Caco-2 (cell line): Measurements from ENCODE around the gene ABHD6. TPM values are rescaled to one million over a fixed set of nuclear protein-coding genes. Genes with fewer than 3 reads are reported as not detected.

Source experiments
- BruUV-seq: library from RNA; stranded (reverse); fragments of 400-500 nt; replicated peaks from 2 replicates; lab custom pipeline; 2021; lab: Mats Ljungman, UMichigan
- CTCF ChIA-PET: fragments of 300-600 bp; sonication (Branson Sonifier 250); formaldehyde crosslinking; loops from one replicate; lab custom pipeline; 2022; ENCODE audit warnings: antibody characterized with exemption; lab: Charles Lee
- POLR2A ChIA-PET: fragments of 300-600 bp; sonication (Branson Sonifier 250); formaldehyde crosslinking; loops from one replicate; lab custom pipeline; 2022; ENCODE audit warnings: antibody characterized with exemption; lab: Charles Lee
- DNase-seq, 2 experiments: peaks; one replicate each; pipeline versions ENCODE4 v3.0.0 to v3.0.0-alpha.2; 2020 to 2022
- H3K27me3 ChIP-seq: replicated peaks from 2 replicates; pipeline ENCODE4 v1.6.0; 2011; ENCODE audit warnings: low read length; ENCODE audit not compliant: control insufficient read depth, insufficient read depth
- H3K36me3 ChIP-seq: 2 replicates; pipeline ENCODE4 v1.5.1; 2011; ENCODE audit warnings: low read length; ENCODE audit not compliant: control insufficient read depth, insufficient read depth
- H3K4me1 ChIP-seq: fragments of 250-450 bp; sonication (Bioruptor Pico); 2 replicates; pipeline ENCODE4 v1.5.1; 2020; ENCODE audit warnings: mild to moderate bottlenecking
- H3K4me3 ChIP-seq: 2 replicates; pipeline ENCODE4 v1.5.1; 2011; ENCODE audit warnings: low read depth, mild to moderate bottlenecking, control low read depth, low read length
- H3K9me3 ChIP-seq: fragments of 250-450 bp; sonication (Bioruptor Pico); 2 replicates; pipeline ENCODE4 v1.5.1; 2020; ENCODE audit warnings: mild to moderate bottlenecking, moderate library complexity
- H3K27ac Mint-ChIP-seq: one replicate; pipeline ENCODE4 v1.8.0; 2022; ENCODE audit warnings: mixed read lengths; ENCODE audit not compliant: unreplicated experiment
- H3K27me3 Mint-ChIP-seq: one replicate; pipeline ENCODE4 v1.8.0; 2022; ENCODE audit warnings: mixed read lengths; ENCODE audit not compliant: insufficient read depth, unreplicated experiment
- H3K36me3 Mint-ChIP-seq: one replicate; pipeline ENCODE4 v1.8.0; 2022; ENCODE audit warnings: mild to moderate bottlenecking, mixed read lengths; ENCODE audit not compliant: insufficient read depth, unreplicated experiment
- H3K4me1 Mint-ChIP-seq: one replicate; pipeline ENCODE4 v1.8.0; 2022; ENCODE audit warnings: low read depth, mixed read lengths; ENCODE audit not compliant: unreplicated experiment
- H3K4me3 Mint-ChIP-seq: one replicate; pipeline ENCODE4 v1.8.0; 2022; ENCODE audit warnings: mild to moderate bottlenecking, moderate library complexity, mixed read lengths; ENCODE audit not compliant: unreplicated experiment
- H3K9me3 Mint-ChIP-seq: one replicate; pipeline ENCODE4 v1.8.0; 2022; ENCODE audit warnings: mixed read lengths; ENCODE audit not compliant: unreplicated experiment
- intact Hi-C: fragments of 100-400 bp; cut with micrococcal nuclease; formaldehyde crosslinking; loops from one replicate; pipeline ENCODE4 v1.10.0; 2022; ENCODE audit not compliant: unreplicated experiment
- total RNA-seq: library from RNA; stranded (reverse); gene quantifications from 2 replicates; pipeline ENCODE4 v1.2.3, GENCODE V29; 2022
- TF ChIP-seq, protein P1 (sequence below), 2 experiments: fragments of 200-600 bp in 1 of 2; IDR thresholded peaks; 1 replicate in 1 of 2; 2 replicates in 1 of 2; pipeline versions ENCODE4 v1.5.1 to v1.8.0; 2011 to 2022; ENCODE audit warnings: antibody characterized with exemption in 1 of 2, control low read depth in 1 of 2, inconsistent platforms in 1 of 2, low read depth in 1 of 2, low read length in 1 of 2, mild to moderate bottlenecking in 1 of 2, moderate library complexity in 1 of 2; ENCODE audit not compliant: insufficient read depth in 1 of 2, severe bottlenecking in 1 of 2, unreplicated experiment in 1 of 2

The ABHD6 gene
- total RNA-seq, 1 experiment from 2014 or later: 16.1 TPM

DNA sequence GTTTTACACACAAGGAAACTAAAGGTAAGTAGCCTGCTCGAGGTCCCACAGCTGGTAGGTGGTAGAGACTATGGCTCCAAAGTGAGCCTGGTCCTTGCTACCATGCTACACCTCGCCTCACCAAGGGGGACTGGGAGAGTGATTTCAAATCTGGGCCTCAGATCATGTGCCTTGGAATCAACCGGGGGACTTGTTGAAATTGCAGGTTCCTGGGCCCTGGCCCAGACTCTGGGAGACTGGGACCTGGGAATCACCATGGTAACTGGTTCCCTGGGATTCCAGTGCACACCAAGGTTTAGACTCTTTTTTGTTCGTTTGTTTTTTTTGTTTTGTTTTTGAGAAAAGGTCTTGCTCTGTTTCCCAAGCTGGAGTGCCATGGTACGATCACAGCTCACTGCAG lies 47.9 kb upstream of the ABHD6 start:
- Mint-ChIP-seq H3K4me1 (peaks cover 16% of the 10 kb centered on the region), H3K9me3 (no peaks in the 10 kb centered on the region), H3K36me3 (no peaks in the 10 kb centered on the region), H3K27ac (no peak overlapping the region), H3K4me3 (no peak overlapping the region), H3K27me3 (no peaks in the 10 kb centered on the region)
- Histone ChIP-seq H3K27me3 (no peaks in the 10 kb centered on the region), H3K4me3 (no peak overlapping the region), H3K4me1 (peaks cover 16% of the 10 kb centered on the region), H3K36me3 (no peaks in the 10 kb centered on the region), H3K9me3 (no peaks in the 10 kb centered on the region)
- BruUV-seq: no TSS peak
- no peak for DNase-seq
- TF ChIP-seq, protein P1, sequence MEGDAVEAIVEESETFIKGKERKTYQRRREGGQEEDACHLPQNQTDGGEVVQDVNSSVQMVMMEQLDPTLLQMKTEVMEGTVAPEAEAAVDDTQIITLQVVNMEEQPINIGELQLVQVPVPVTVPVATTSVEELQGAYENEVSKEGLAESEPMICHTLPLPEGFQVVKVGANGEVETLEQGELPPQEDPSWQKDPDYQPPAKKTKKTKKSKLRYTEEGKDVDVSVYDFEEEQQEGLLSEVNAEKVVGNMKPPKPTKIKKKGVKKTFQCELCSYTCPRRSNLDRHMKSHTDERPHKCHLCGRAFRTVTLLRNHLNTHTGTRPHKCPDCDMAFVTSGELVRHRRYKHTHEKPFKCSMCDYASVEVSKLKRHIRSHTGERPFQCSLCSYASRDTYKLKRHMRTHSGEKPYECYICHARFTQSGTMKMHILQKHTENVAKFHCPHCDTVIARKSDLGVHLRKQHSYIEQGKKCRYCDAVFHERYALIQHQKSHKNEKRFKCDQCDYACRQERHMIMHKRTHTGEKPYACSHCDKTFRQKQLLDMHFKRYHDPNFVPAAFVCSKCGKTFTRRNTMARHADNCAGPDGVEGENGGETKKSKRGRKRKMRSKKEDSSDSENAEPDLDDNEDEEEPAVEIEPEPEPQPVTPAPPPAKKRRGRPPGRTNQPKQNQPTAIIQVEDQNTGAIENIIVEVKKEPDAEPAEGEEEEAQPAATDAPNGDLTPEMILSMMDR (IDR thresholded peaks at IDR 0.05; ENCODE audit: insufficient read depth in 1 of 2, low read depth in 1 of 2, low read length in 1 of 2, severe bottlenecking in 1 of 2, unreplicated experiment in 1 of 2): no peak
- CTCF ChIA-PET: interaction anchor here (0.5 to 1.5 kb wide), 3 partner anchors 48 to 116 kb away, joined by 5 to 9 read pairs (median 6); partner anchors contain the start of genes ABHD6, HTD2 and RPP14
- intact Hi-C loops: no loop called here
- POLR2A ChIA-PET: no interaction called here

- H3K4me3 Mint-ChIP-seq: no peak overlapping the region
- POLR2A ChIA-PET: no interaction called here
These were observed 47.3 kb upstream of the ABHD6 start for GRCh38 chr3:58190291-58190690.

GRCh38 chr3:58190882-58191281 lies 46.7 kb upstream of the ABHD6 start:
- no peak overlapping the region for H3K4me3 ChIP-seq
- no TSS peak for BruUV-seq
- no peak overlapping the region for H3K4me3 Mint-ChIP-seq
- no peaks in the 10 kb centered on the region for H3K36me3 Mint-ChIP-seq
- no peaks in the 10 kb centered on the region for H3K9me3 ChIP-seq
- H3K4me1 Mint-ChIP-seq: peaks cover 16% of the 10 kb centered on the region
- H3K27ac Mint-ChIP-seq: no peak overlapping the region
- H3K4me1 ChIP-seq: peaks cover 16% of the 10 kb centered on the region
- no peaks in the 10 kb centered on the region for H3K27me3 ChIP-seq
- DNase-seq: no peak
- H3K36me3 ChIP-seq: no peaks in the 10 kb centered on the region
- CTCF ChIA-PET: interaction anchor here (0.7 to 1.3 kb wide), 2 partner anchors 23 to 109 kb away, joined by 3 to 9 read pairs; no protein-coding TSS in a partner anchor
- POLR2A ChIA-PET: no interaction called here
- no peaks in the 10 kb centered on the region for H3K9me3 Mint-ChIP-seq
- no peaks in the 10 kb centered on the region for H3K27me3 Mint-ChIP-seq
- TF ChIP-seq, protein P1 (IDR thresholded peaks at IDR 0.05; ENCODE audit: insufficient read depth in 1 of 2, low read depth in 1 of 2, low read length in 1 of 2, severe bottlenecking in 1 of 2, unreplicated experiment in 1 of 2): no peak
- intact Hi-C loops: no loop called here

More at GRCh38 chr3:58190291-58190690, 47.3 kb upstream of the ABHD6 start:
- no peak overlapping the region for H3K27ac Mint-ChIP-seq
- H3K9me3 ChIP-seq: no peaks in the 10 kb centered on the region
- no TSS peak for BruUV-seq
- CTCF ChIA-PET: interaction anchor here (0.7 to 1.3 kb wide), 2 partner anchors 23 to 110 kb away, joined by 3 to 9 read pairs; no protein-coding TSS in a partner anchor
- no peak for DNase-seq
- no peaks in the 10 kb centered on the region for H3K27me3 Mint-ChIP-seq
- no peaks in the 10 kb centered on the region for H3K36me3 ChIP-seq
- H3K36me3 Mint-ChIP-seq: no peaks in the 10 kb centered on the region
- no peaks in the 10 kb centered on the region for H3K9me3 Mint-ChIP-seq
- intact Hi-C loops: no loop called here
- peaks cover 16% of the 10 kb centered on the region for H3K4me1 Mint-ChIP-seq
- H3K27me3 ChIP-seq: no peaks in the 10 kb centered on the region
- TF ChIP-seq, protein P1 (IDR thresholded peaks at IDR 0.05; ENCODE audit: insufficient read depth in 1 of 2, low read depth in 1 of 2, low read length in 1 of 2, severe bottlenecking in 1 of 2, unreplicated experiment in 1 of 2): no peak
- H3K4me3 ChIP-seq: no peak overlapping the region
- peaks cover 16% of the 10 kb centered on the region for H3K4me1 ChIP-seq
